HUDEP-2 (cell line): ENCODE results near the gene EPN2.
A peak's percentile ranks its signal among the peaks of the same experiment; 100 is the strongest.

Experiments
- DNase-seq, 76 experiments: peaks; one replicate each; lab custom pipeline; 2025; ENCODE audit not compliant: unreplicated experiment in 76 of 76; lab: John Stamatoyannopoulos, UW

The EPN2 gene

DNA sequence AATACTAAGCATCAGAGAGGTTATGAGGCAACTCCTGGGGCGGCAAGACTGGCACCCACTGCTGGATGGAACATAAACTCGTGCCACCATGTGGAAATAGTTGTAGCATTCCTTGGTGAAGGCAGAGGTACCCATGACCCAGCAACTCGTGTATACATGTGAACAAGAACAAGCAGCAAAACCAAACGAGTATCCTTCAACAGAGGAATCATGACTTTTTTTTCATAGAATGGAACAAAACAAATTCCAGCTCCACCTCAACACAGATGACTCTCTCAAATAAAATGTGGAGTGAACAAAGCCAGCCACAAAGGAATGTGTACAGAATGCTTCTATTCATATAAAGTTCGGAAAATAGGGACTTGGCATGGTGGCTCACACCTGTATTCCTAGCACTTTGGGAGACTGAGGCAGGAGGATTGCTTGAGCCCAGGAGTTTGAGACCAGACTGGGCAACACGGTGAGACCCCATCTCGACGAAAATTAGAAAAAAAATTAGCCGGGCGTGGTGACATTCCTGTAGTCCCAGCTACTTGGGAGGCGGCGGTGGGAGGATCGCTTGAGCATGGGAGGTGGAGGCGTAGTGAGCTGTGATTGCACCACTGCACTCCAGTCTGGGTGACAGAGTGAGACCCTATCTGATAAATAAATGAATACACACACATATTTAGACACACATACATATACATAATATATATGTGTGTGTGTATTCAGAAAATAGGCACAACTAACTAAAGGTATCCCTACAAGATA is 90.0 kb downstream of the EPN2 start:
- no peak for DNase-seq

DNA sequence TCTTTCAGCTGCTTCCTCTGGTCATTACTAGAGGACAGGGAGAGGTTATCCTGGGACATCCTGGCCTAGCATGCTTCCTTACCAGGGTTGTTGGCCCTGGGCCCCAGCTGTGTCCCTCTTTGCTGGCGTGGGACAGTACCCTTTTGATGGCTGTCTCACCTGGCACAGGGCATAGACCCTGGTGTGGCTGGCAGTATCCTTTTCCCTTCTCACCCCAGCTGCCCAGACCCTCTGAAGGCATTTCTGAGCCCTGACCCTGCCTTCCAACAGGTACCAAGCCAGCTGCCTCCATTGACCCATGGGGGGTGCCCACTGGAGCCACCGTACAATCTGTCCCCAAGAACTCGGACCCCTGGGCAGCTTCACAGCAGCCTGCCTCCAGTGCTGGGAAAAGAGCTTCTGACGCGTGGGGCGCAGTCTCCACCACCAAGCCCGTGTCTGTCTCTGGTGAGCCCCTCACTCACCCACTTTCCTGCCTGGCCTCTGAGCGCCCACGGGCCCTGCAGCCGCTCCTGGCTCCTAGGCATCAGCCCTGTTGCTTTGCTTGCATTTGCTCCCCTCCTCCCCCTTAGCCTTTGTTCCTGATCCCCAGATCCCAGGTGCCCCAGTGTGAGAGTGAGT is 91.4 kb downstream of the EPN2 start:
- DNase-seq, result no peak

GRCh38 chr17:19329136-19329535 is 92.0 kb downstream of the EPN2 start:
- no peak for DNase-seq

GRCh38 chr17:19329839-19330238 is 92.7 kb downstream of the EPN2 start:
- no peak for DNase-seq

- DNase-seq, result no peak
These were observed 93.1 kb downstream of the EPN2 start for GRCh38 chr17:19330271-19330670.

GRCh38 chr17:19331134-19331533 is 94.0 kb downstream of the EPN2 start:
- no peak for DNase-seq

DNA sequence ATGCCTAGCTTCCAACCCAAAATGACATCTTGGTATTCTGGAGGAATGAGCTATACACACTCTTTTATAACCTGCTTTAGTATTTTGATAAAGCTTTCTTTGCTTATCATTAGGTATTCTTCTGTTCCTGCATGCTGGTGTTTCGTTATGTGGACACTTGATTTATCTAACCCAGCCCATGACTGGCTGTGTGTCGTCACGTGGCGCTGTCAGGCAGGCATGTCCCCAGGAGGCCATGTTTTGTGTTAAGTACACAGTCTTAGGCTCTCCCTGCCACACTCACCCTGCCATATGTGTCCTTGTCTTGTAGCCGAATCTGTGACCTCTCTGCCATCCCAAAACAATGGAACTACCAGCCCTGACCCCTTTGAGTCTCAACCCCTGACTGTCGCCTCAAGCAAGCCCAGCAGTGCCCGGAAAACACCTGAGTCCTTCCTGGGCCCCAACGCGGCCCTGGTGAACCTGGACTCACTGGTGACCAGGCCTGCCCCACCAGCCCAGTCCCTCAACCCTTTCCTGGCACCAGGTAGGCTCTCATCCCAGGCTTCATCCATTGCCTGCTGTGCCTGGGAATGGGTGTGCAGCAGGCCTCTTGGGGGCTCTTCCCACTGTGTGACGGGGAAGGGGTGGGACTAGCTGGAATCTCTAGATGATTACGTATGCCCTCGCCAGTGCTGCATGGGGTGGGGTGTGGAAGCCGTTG is 94.5 kb downstream of the EPN2 start:
- DNase-seq, result peak in 2 of 76 experiments; percentile 2 to 35

DNA sequence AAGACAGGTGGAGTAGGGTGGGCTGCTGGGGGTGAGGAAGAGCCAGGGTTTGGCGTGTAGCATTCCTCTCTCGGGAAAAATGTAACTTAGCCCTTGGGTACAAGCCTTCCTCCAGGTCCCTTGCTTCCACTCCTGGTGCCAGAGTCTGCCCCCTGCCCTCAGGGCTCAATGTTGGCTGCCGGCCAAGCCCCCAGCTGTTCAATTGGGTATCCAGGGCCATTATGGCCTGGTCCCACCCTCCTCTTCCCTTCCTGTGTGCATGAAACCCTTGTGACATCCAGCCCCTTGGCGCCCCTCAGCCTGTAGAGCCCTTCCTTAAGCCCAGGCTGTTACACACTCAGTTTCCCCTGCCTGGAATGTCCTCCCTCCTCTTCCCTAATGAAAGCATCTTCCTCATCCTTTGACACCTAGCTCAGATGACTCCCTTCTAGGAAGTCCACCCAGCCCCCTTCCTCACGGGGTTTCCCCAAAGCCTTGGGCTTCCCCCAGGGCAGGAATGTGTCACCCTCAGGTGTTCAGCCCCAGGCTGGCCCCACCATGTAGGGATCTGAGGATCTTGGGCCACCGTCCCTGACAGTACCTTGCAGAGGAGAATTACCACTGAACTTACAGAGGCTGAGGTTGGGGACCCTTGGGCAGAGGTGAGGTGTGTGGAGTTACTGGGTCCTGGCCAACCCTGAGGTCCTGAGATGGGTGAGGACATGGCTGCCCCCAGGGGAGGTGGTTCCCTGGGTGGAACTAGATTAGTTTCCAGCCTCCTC is 95.4 kb downstream of the EPN2 start:
- no peak for DNase-seq

DNA sequence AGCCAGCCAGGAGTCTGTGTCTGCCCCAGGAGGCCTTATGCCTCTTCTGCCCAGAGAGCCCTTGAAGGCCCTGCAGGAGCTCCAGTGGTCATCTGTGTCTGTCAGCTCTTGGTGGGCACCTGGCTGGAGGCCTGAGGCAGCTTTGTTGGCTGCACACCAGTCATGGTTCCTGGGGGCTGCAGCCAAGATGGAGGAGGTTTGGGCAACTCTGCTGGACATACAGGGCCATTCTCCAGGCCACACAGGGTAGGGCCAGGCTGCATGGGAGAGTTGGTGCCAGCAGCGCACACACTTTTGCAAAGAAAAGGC is 95.9 kb downstream of the EPN2 start:
- DNase-seq, result no peak

GRCh38 chr17:19333736-19334290 is 96.6 kb downstream of the EPN2 start:
- no peak for DNase-seq

DNA sequence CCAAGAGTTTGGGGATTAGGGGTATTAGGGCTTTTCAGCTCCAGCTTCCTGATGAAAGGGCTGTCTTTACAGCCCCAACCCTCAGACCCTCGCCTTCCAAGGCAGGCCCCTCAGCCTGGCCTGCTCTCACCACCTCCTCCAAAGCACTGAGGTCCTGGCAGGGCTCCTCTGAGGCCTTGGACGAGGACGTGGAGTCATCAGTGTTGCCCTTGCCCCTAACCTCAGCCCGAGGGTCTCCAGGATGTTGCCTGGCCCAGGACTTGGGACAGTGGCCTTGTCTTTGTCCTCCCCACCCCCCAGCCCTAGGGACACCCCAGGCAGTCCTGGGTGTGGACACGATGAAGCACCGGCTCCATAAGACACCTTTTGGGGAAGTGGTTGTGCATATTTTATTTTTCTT is 97.2 kb downstream of the EPN2 start:
- DNase-seq, result no peak

DNA sequence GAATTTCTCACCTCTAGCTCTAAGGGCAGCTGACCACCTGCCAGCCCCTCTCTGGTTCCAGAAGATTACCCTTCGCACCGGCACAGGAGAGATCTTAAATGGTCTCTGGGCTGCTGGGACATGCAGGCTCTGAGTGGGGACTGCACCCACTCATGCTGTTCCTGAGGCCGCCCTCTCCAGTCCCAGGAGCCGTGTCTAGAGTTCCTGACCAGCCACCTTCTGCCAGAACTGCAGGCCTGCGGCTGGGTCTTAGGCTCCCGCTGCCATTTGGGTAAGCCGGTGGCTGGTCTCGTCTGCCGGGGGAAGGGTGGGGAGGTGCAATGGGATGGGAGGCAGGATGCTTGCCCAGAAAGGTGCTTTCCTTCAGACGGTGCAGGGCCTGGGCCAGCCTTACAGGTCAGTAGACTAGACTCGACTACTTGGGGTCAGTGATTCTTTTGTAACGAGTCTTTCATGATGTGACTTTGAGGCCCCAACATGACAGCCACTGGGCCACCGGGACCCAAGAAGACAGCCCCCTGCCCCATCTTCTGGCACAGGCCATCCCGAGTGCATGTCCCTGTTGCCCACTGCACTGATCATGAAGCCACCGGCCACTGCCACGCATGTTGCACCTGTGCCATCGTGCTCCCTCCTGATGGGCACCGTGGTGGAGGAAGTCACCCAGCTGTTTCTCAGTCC is 98.9 kb downstream of the EPN2 start:
- DNase-seq, result no peak

DNA sequence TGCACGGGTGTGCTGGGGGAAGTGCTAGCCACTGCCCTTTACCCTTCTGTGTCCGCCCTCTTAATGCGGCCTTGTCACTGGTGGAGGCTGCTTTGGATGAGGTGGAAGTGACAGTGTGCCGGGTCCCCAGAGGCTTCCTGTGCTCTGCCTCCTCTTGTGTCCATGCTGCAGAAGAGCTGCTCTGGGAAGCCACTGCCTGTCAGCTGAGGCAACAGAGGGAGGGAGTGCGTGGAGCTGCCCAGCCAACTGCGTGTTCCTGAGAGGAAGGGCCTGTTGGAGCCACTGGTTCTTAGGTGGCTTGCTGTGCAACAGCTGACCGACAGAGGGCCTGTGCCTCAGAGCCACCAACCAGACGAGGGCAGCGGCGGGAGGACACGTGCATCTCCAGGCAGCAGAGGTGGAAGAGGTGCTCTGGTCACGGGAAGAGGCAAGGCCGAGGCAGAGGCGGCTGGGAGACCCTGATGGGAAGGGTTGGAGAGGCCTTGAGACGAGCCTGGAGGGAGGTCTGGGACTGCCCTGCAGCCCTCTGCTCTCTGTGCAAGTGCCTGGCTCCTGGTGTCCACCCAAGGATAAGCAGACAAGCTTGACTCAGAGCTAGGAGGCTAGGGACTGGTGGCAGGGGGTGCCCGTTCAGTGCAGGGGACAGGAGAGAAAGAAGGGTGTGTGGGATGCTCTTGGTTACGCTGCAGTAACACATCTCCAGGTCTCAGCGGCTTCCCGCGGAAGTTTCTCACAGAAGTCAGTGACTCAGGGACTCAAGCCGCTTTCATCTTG is 100.0 kb downstream of the EPN2 start:
- DNase-seq, result peak in 44 of 76 experiments; percentile 12 to 61 (median 34)

GRCh38 chr17:19337712-19338023 is 100.5 kb downstream of the EPN2 start:
- no peak for DNase-seq

DNA sequence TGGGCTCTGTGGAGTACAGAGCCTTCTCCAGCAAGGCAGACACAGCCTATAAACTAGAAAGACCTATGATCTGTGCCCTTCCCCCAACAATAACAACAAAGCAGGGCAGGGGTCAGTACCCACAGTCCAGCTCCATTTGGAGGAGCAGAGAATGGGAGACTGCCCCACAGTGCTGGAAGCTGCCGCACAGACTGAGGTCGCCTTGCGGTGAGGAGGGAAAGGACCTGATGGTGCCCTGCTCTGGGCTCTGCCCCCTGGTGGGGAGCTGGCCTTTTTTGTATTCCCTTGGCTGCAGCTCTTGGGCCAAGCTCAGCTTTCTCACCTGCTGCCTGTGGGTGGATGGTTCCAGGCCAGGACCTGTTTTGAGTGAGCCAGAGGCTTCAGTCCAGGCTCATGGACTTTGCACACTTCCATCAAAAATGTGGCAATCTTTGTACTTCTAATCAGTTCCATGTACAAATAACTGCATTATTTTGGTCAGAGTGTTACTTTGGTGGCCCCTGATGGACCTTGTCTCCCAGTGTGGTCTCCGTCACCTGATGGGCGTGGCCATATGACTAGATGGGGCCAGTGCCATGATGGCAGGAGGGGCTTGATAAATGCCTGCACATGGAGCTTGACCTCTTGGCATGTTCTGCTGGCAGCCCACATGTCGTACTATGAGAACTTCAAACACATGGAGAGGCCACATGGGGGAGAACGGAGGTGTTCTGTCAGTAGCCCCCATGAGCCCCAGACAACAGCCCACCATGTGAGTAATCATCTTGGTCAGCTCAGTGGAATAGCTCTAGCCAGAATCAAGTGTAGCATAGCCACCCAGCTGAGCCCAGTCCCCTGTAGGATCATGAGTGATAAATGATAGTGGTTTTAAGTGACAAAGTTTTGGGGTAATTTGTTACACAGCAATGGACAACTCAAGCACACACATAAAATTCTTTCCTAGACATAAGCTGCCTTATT is 101.1 kb downstream of the EPN2 start:
- peak in 66 of 76 experiments; percentile 4 to 79 (median 60) for DNase-seq

DNA sequence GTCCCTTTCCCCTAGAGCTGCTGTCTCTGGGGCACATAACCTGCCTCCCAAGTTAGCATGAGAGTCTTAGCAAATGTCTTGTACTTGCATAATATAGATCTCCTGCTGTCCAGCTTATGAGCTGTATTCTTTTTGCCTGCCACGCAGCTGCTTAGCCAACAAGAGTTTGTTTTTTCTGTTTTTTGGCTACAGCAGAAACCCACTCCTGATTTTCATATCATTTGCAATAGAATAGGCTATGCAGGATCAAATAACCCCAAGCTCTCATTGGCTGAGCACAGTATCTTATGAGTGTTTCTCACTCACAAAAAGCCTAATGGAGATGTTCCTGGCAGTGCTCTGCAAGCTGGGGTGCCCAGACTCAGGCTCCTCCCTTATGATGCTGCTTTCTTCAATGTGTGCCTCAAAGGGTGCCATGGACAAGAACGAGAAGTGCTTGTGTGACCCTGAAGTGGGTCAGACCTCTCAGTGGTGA is 102.2 kb downstream of the EPN2 start:
- no peak for DNase-seq

GRCh38 chr17:19341211-19341631 is 104.1 kb downstream of the EPN2 start:
- no peak for DNase-seq
